HepG2 (cell line): ENCODE results near the gene C6orf15. TPM values are rescaled to one million over a fixed set of nuclear protein-coding genes. Genes with fewer than 3 reads are reported as not detected.

ENCODE experiments used
- ARNT ChIP-seq: fragments of 450-650 bp; IDR thresholded peaks from 2 replicates; pipeline ENCODE4 v1.6.1; 2017
- CBFB ChIP-seq: sonication (generic); formaldehyde crosslinking; IDR thresholded peaks from 2 replicates; pipeline ENCODE4 v1.4.0; 2020; ENCODE audit warnings: missing genetic modification reagents
- DMTF1 ChIP-seq: sonication (generic); formaldehyde crosslinking; IDR thresholded peaks from 2 replicates; pipeline ENCODE4 v1.4.0; 2020; ENCODE audit warnings: mild to moderate bottlenecking, missing genetic modification reagents
- ETV5 ChIP-seq: IDR thresholded peaks from 2 replicates; pipeline ENCODE4 v1.6.1; 2018; ENCODE audit warnings: missing biosample characterization, missing genetic modification reagents, inconsistent platforms, borderline replicate concordance
- ETV6 ChIP-seq: sonication (generic); formaldehyde crosslinking; conservative IDR thresholded peaks from 2 replicates; pipeline ENCODE4 v1.4.0; 2020; ENCODE audit warnings: missing genetic modification reagents
- KAT2B ChIP-seq: fragments of 150-350 bp; IDR thresholded peaks from 2 replicates; pipeline ENCODE4 v1.6.1; 2014; ENCODE audit warnings: low read depth, low read length, borderline replicate concordance
- MAFG ChIP-seq: sonication (generic); formaldehyde crosslinking; IDR thresholded peaks from 2 replicates; pipeline ENCODE4 v1.5.1; 2020; ENCODE audit warnings: mild to moderate bottlenecking, missing genetic modification reagents
- NR0B2 ChIP-seq: sonication (generic); formaldehyde crosslinking; IDR thresholded peaks from 2 replicates; pipeline ENCODE4 v1.4.0; 2020; ENCODE audit warnings: mild to moderate bottlenecking, missing genetic modification reagents
- NR2F6 ChIP-seq, 2 experiments: IDR thresholded peaks; 2 replicates each; pipeline ENCODE4 v1.6.1; 2016; ENCODE audit warnings: antibody characterized with exemption in 1 of 2, mild to moderate bottlenecking in 1 of 2
- SP140L ChIP-seq: sonication (generic); formaldehyde crosslinking; IDR thresholded peaks from 2 replicates; pipeline ENCODE4 v1.4.0; 2020; ENCODE audit warnings: missing genetic modification reagents, borderline replicate concordance
- TAF15 ChIP-seq: fragments of 200-400 bp; formaldehyde crosslinking; IDR thresholded peaks from one replicate; pipeline ENCODE4 v1.6.1; 2018; ENCODE audit warnings: mild to moderate bottlenecking, low read depth, low read length; ENCODE audit not compliant: poor library complexity, severe bottlenecking
- TCF12 ChIP-seq, 2 experiments: fragments of 450-650 bp in 1 of 2; sonication (generic) in 1 of 2; formaldehyde crosslinking in 1 of 2; IDR thresholded peaks; 2 replicates each; pipeline versions ENCODE4 v1.6.1 to v1.8.0; 2017 to 2022; ENCODE audit warnings: antibody characterized with exemption in 1 of 2, mild to moderate bottlenecking in 1 of 2, missing genetic modification reagents in 1 of 2, moderate library complexity in 1 of 2
- ZBTB33 ChIP-seq: sonication (generic); formaldehyde crosslinking; IDR thresholded peaks from 2 replicates; pipeline ENCODE4 v1.4.0; 2020; ENCODE audit warnings: missing genetic modification reagents
- ZKSCAN8 ChIP-seq: IDR thresholded peaks from 2 replicates; pipeline ENCODE4 v1.6.1; 2016; ENCODE audit warnings: borderline replicate concordance, missing genetic modification reagents, missing compliant biosample characterization
- ZNF18 ChIP-seq: sonication (generic); formaldehyde crosslinking; IDR thresholded peaks from 2 replicates; pipeline ENCODE4 v1.8.0; 2022; ENCODE audit warnings: mild to moderate bottlenecking, missing genetic modification reagents; ENCODE audit not compliant: insufficient replicate concordance
- ZNF180 ChIP-seq: sonication (generic); formaldehyde crosslinking; IDR thresholded peaks from 2 replicates; pipeline ENCODE4 v1.4.0; 2020; ENCODE audit warnings: low read depth, missing genetic modification reagents, borderline replicate concordance
- ZNF558 ChIP-seq: sonication (generic); formaldehyde crosslinking; IDR thresholded peaks from 2 replicates; pipeline ENCODE4 v1.9.0; 2022; ENCODE audit warnings: mild to moderate bottlenecking, missing genetic modification reagents, borderline replicate concordance
- ZNF589 ChIP-seq: sonication (generic); formaldehyde crosslinking; conservative IDR thresholded peaks from 2 replicates; pipeline ENCODE4 v1.8.0; 2022; ENCODE audit warnings: mild to moderate bottlenecking, moderate library complexity, missing genetic modification reagents
- ZNF766 ChIP-seq: sonication (generic); formaldehyde crosslinking; IDR thresholded peaks from 2 replicates; pipeline ENCODE4 v1.5.0; 2020; ENCODE audit warnings: missing genetic modification reagents, borderline replicate concordance
- ZNF878 ChIP-seq: sonication (generic); formaldehyde crosslinking; IDR thresholded peaks from 2 replicates; pipeline ENCODE4 v1.8.1; 2023; ENCODE audit warnings: mild to moderate bottlenecking, missing genetic modification reagents, moderate library complexity
- polyA plus RNA-seq, 8 experiments: library from polyadenylated mRNA; depleted of rRNA in 3 of 8; stranded (reverse) in 7 of 8; unstranded in 1 of 8; fragments of >200 nt; fragmentation: Illumina TruSeq in 4 of 8; extraction: Trizol in 4 of 8; gene quantifications; 2 replicates each; pipeline versions ENCODE4 v1.2.1 to v1.2.3, GENCODE V29; 2011 to 2016; ENCODE audit warnings: low read depth in 4 of 8, missing spikeins in 1 of 8, mixed read lengths in 1 of 8; ENCODE audit not compliant: insufficient read depth in 1 of 8
- total RNA-seq, 5 experiments: library from RNA; depleted of rRNA; stranded (reverse); fragments of >200 nt; fragmentation: Illumina TruSeq; extraction: Trizol; gene quantifications; 2 replicates each; pipeline ENCODE4 v1.2.3, GENCODE V29; 2016; ENCODE audit warnings: low read depth in 1 of 5

Gene C6orf15
- total and polyA plus RNA-seq, 2 of the 13 experiments (the other 11 are each of a cell fraction or from before 2014, with no cell fraction given), result not detected

- no peak for TF ChIP-seq ZBTB33 (CRISPR knock-in tag)
- TF ChIP-seq KAT2B, result no peak
- TF ChIP-seq ZNF589 (CRISPR knock-in tag), result no peak
- peak; percentile 56 for TF ChIP-seq ZNF18 (CRISPR knock-in tag)
- no peak for TF ChIP-seq NR2F6 (IDR thresholded peaks at IDR 0.05)
- TF ChIP-seq NR2F6 (CRISPR knock-in tag; IDR thresholded peaks at IDR 0.05), result no peak
- 0 out of 2 replicates have a peak, but pooled peaks have one; percentile 90 for TF ChIP-seq ZNF558 (CRISPR knock-in tag)
- no peak for TF ChIP-seq TCF12 (IDR thresholded peaks at IDR 0.05)
- TF ChIP-seq TCF12 (CRISPR knock-in tag; IDR thresholded peaks at IDR 0.05), result no peak
- TF ChIP-seq NR0B2 (CRISPR knock-in tag), result no peak
- TF ChIP-seq ARNT, result no peak
- no peak for TF ChIP-seq ZKSCAN8 (CRISPR knock-in tag)
- TF ChIP-seq SP140L (CRISPR knock-in tag), result no peak
- no peak for TF ChIP-seq ZNF766 (CRISPR knock-in tag)
- TF ChIP-seq ZNF180 (CRISPR knock-in tag), result no peak
- no peak for TF ChIP-seq TAF15
- no peak for TF ChIP-seq DMTF1 (CRISPR knock-in tag)
- no peak for TF ChIP-seq ETV5 (CRISPR knock-in tag)
- no peak for TF ChIP-seq ZNF878 (CRISPR knock-in tag)
- no peak for TF ChIP-seq ETV6 (CRISPR knock-in tag)
- TF ChIP-seq CBFB (CRISPR knock-in tag), result no peak
- no peak for TF ChIP-seq MAFG (CRISPR knock-in tag)
Measured at GRCh38 chr6:31158863-31159855, 46.8 kb upstream of the C6orf15 start (continued).
